K562 (cell line): ENCODE data around the gene SMG5. TPM values are rescaled to one million over a fixed set of nuclear protein-coding genes. Genes with fewer than 3 reads are reported as not detected.

Experiments
- BMI1 ChIP-seq: fragments of 150-350 bp; IDR thresholded peaks from 2 replicates; pipeline ENCODE4 v1.6.1; 2014; ENCODE audit warnings: low read length
- EP400 ChIP-seq: fragments of 450-650 bp; IDR thresholded peaks from 2 replicates; pipeline ENCODE4 v1.6.1; 2017; ENCODE audit warnings: antibody characterized with exemption, mild to moderate bottlenecking, moderate library complexity
- SMC3 ChIP-seq: conservative IDR thresholded peaks from 2 replicates; pipeline ENCODE4 v1.6.1; 2011; ENCODE audit warnings: low read depth, low read length, improper control_type of control experiment; ENCODE audit not compliant: insufficient read depth
- SP2 ChIP-seq: IDR thresholded peaks from 2 replicates; pipeline ENCODE4 v1.6.1; 2011; ENCODE audit warnings: mild to moderate bottlenecking, low read depth, low read length, moderate library complexity; ENCODE audit not compliant: poor library complexity, severe bottlenecking; ENCODE audit errors: extremely low read depth
- ZBTB17 ChIP-seq: fragments of 450-650 bp; formaldehyde crosslinking; IDR thresholded peaks from 2 replicates; pipeline ENCODE4 v1.4.0; 2020; ENCODE audit warnings: mild to moderate bottlenecking
- ZBTB7A ChIP-seq: IDR thresholded peaks from 2 replicates; pipeline ENCODE4 v1.6.1; 2011; ENCODE audit warnings: low read depth, mild to moderate bottlenecking, low read length, moderate library complexity, borderline replicate concordance; ENCODE audit not compliant: control insufficient read depth
- ZFX ChIP-seq: sonication (generic); formaldehyde crosslinking; IDR thresholded peaks from 2 replicates; pipeline ENCODE4 v1.8.0; 2022; ENCODE audit warnings: mild to moderate bottlenecking, missing genetic modification reagents, moderate library complexity
- ZNF224 ChIP-seq: sonication (generic); formaldehyde crosslinking; IDR thresholded peaks from 2 replicates; pipeline ENCODE4 v1.8.0; 2022; ENCODE audit warnings: mild to moderate bottlenecking, missing genetic modification reagents
- ZNF41 ChIP-seq: fragments of 250-450 bp; sonication (Bioruptor Pico); conservative IDR thresholded peaks from 2 replicates; pipeline ENCODE4 v1.4.0; 2020; ENCODE audit warnings: mild to moderate bottlenecking
- polyA plus RNA-seq, 8 experiments: library from polyadenylated mRNA; depleted of rRNA in 4 of 8; stranded (reverse) in 5 of 8; unstranded in 3 of 8; fragments of >200 nt; fragmentation: Nextera tagmentation in 2 of 8; fragmentation: Illumina TruSeq in 1 of 8; extraction: Ambion mirVana in 2 of 8; extraction: Trizol in 1 of 8; gene quantifications; 2 replicates each; pipeline versions ENCODE4 v1.2.1 to v1.2.3, GENCODE V29; 2011 to 2014; ENCODE audit warnings: inconsistent platforms in 1 of 8, missing spikeins in 1 of 8
- total RNA-seq, 7 experiments: library from RNA; depleted of rRNA in 6 of 7; stranded (reverse); fragments of >200 nt in 6 of 7; fragmentation: Illumina TruSeq in 2 of 7; extraction: Trizol in 2 of 7; gene quantifications; 2 replicates each; pipeline versions ENCODE4 v1.2.1 to v1.2.3, GENCODE V29; 2011 to 2021; ENCODE audit warnings: low replicate concordance in 1 of 7
- TF ChIP-seq, protein P1 (sequence below): fragments of 450-650 bp; formaldehyde crosslinking; IDR thresholded peaks from 2 replicates; pipeline ENCODE4 v1.4.0; 2020; ENCODE audit warnings: mild to moderate bottlenecking
- TF ChIP-seq, protein P2 (sequence below), 2 experiments: fragments of 450-650 bp in 1 of 2; sonication (generic) in 1 of 2; formaldehyde crosslinking; conservative IDR thresholded peaks; 2 replicates each; pipeline versions ENCODE4 v1.4.0 to v1.8.1; 2020 to 2022; ENCODE audit warnings: mild to moderate bottlenecking in 1 of 2, missing genetic modification reagents in 1 of 2
- TF ChIP-seq, protein P3 (sequence below): sonication (generic); formaldehyde crosslinking; IDR thresholded peaks from 2 replicates; pipeline ENCODE4 v1.8.1; 2022; ENCODE audit warnings: missing genetic modification reagents
- TF ChIP-seq, protein P4 (sequence below): fragments of 450-650 bp; IDR thresholded peaks from 2 replicates; pipeline ENCODE4 v1.6.1; 2018; ENCODE audit not compliant: partially characterized antibody
- TF ChIP-seq, protein P5 (sequence below): fragments of 450-650 bp; formaldehyde crosslinking; IDR thresholded peaks from 2 replicates; pipeline ENCODE4 v1.4.0; 2022; ENCODE audit warnings: mild to moderate bottlenecking, moderate library complexity
- TF ChIP-seq, protein P6 (sequence below): sonication (generic); formaldehyde crosslinking; IDR thresholded peaks from 2 replicates; pipeline ENCODE4 v1.8.1; 2023; ENCODE audit warnings: mild to moderate bottlenecking, missing genetic modification reagents, moderate library complexity

The SMG5 gene
- total and polyA plus RNA-seq, 9 of the 15 experiments (the other 6 are each of a cell fraction or from before 2014, with no cell fraction given): 1.4 to 85.9 (median 53.0) TPM

DNA sequence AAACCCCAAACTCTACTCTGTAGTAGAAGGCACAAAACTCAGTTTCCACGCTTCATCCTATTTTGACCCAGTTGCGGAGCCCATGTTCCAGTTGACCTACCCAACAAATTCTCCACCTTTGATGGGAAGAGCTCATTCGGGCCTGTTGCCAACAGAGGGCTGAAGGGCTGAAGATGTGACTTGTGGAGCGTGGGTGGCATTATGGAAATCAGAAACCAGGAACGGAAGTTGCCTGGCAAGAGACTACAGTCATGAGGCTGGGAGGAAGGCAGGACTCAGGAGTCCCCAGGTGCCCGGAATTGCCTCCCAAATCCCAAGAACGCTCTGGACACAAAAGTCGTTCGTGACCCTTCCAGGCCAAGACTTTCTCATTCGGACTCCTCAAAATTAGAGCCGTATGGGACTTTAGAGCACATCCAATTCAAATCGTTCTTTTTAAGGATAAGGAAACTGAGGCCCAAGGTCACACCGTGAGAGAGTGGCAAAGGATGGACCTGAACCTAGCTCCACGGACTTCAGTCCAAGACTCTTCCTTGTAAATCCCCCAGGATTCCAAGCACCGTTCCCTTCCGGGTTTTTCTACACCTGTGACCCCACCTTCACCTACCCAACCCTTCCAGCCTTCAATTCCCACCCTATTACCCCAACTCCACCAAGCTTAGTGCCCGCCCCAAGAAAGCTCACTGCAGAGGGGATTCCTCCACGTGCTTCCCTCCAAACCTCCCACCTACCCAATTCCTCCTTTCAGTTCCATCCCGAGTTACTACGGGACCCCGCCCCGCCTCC lies 739 bp downstream of the SMG5 start (continued):
- TF ChIP-seq, protein P1, sequence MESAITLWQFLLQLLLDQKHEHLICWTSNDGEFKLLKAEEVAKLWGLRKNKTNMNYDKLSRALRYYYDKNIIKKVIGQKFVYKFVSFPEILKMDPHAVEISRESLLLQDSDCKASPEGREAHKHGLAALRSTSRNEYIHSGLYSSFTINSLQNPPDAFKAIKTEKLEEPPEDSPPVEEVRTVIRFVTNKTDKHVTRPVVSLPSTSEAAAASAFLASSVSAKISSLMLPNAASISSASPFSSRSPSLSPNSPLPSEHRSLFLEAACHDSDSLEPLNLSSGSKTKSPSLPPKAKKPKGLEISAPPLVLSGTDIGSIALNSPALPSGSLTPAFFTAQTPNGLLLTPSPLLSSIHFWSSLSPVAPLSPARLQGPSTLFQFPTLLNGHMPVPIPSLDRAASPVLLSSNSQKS: no peak
- TF ChIP-seq, protein P2, sequence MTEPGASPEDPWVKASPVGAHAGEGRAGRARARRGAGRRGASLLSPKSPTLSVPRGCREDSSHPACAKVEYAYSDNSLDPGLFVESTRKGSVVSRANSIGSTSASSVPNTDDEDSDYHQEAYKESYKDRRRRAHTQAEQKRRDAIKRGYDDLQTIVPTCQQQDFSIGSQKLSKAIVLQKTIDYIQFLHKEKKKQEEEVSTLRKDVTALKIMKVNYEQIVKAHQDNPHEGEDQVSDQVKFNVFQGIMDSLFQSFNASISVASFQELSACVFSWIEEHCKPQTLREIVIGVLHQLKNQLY (CRISPR knock-in tag; conservative IDR thresholded peaks at IDR 0.05): no peak
- no peak for TF ChIP-seq ZNF41
- TF ChIP-seq, protein P3, sequence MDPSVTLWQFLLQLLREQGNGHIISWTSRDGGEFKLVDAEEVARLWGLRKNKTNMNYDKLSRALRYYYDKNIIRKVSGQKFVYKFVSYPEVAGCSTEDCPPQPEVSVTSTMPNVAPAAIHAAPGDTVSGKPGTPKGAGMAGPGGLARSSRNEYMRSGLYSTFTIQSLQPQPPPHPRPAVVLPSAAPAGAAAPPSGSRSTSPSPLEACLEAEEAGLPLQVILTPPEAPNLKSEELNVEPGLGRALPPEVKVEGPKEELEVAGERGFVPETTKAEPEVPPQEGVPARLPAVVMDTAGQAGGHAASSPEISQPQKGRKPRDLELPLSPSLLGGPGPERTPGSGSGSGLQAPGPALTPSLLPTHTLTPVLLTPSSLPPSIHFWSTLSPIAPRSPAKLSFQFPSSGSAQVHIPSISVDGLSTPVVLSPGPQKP: no peak
- TF ChIP-seq ZBTB7A: peak; percentile 44; the same call in 1 of the 2 replicates
- TF ChIP-seq BMI1: no peak
- no peak for TF ChIP-seq ZBTB17 (CRISPR knock-in tag)
- TF ChIP-seq, protein P4, sequence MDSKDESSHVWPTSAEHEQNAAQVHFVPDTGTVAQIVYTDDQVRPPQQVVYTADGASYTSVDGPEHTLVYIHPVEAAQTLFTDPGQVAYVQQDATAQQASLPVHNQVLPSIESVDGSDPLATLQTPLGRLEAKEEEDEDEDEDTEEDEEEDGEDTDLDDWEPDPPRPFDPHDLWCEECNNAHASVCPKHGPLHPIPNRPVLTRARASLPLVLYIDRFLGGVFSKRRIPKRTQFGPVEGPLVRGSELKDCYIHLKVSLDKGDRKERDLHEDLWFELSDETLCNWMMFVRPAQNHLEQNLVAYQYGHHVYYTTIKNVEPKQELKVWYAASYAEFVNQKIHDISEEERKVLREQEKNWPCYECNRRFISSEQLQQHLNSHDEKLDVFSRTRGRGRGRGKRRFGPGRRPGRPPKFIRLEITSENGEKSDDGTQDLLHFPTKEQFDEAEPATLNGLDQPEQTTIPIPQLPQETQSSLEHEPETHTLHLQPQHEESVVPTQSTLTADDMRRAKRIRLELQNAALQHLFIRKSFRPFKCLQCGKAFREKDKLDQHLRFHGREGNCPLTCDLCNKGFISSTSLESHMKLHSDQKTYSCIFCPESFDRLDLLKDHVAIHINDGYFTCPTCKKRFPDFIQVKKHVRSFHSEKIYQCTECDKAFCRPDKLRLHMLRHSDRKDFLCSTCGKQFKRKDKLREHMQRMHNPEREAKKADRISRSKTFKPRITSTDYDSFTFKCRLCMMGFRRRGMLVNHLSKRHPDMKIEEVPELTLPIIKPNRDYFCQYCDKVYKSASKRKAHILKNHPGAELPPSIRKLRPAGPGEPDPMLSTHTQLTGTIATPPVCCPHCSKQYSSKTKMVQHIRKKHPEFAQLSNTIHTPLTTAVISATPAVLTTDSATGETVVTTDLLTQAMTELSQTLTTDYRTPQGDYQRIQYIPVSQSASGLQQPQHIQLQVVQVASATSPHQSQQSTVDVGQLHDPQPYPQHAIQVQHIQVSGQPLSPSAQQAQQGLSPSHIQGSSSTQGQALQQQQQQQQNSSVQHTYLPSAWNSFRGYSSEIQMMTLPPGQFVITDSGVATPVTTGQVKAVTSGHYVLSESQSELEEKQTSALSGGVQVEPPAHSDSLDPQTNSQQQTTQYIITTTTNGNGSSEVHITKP: peak; percentile 40
- TF ChIP-seq ZNF224: no peak
- TF ChIP-seq SMC3: no peak
- TF ChIP-seq EP400: no peak
- no peak for TF ChIP-seq ZFX
- TF ChIP-seq SP2: no peak
- TF ChIP-seq, protein P5, sequence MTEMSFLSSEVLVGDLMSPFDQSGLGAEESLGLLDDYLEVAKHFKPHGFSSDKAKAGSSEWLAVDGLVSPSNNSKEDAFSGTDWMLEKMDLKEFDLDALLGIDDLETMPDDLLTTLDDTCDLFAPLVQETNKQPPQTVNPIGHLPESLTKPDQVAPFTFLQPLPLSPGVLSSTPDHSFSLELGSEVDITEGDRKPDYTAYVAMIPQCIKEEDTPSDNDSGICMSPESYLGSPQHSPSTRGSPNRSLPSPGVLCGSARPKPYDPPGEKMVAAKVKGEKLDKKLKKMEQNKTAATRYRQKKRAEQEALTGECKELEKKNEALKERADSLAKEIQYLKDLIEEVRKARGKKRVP (CRISPR knock-in tag): no peak
- TF ChIP-seq, protein P6, sequence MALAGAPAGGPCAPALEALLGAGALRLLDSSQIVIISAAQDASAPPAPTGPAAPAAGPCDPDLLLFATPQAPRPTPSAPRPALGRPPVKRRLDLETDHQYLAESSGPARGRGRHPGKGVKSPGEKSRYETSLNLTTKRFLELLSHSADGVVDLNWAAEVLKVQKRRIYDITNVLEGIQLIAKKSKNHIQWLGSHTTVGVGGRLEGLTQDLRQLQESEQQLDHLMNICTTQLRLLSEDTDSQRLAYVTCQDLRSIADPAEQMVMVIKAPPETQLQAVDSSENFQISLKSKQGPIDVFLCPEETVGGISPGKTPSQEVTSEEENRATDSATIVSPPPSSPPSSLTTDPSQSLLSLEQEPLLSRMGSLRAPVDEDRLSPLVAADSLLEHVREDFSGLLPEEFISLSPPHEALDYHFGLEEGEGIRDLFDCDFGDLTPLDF (CRISPR knock-in tag): no peak
